Fibroblast of pulmonary artery (primary cell): ENCODE measurements around the gene GCSH.
"Not testable (repeated sequence)": the region's sequence is repeated elsewhere in the genome, so short reads cannot be mapped to it uniquely, and the experiment has no call there.

Experiments
- DNase-seq: peaks from one replicate; pipeline ENCODE4 v3.0.0-alpha.2; 2010; ENCODE audit warnings: low read depth
- H3K4me3 ChIP-seq: replicated peaks from 2 replicates; pipeline ENCODE4 v1.5.1; 2011; ENCODE audit warnings: low read depth, mild to moderate bottlenecking, control low read depth, low read length, moderate library complexity
- CTCF ChIP-seq: IDR thresholded peaks from 2 replicates; pipeline ENCODE4 v1.5.1; 2011; ENCODE audit warnings: mild to moderate bottlenecking, control low read depth, low read length, inconsistent platforms; ENCODE audit errors: missing control alignments

The GCSH gene

GRCh38 chr16:81117436-81117835 lies 21.2 kb upstream of the GCSH start:
- DNase-seq, result no peak
- no peak for TF ChIP-seq CTCF
- H3K4me3 ChIP-seq, result no peak overlapping the region

- TF ChIP-seq CTCF, result no peak
- DNase-seq, result no peak
- H3K4me3 ChIP-seq, result no peak overlapping the region
Measured at GRCh38 chr16:81116285-81116684, 20.1 kb upstream of the GCSH start.

- H3K4me3 ChIP-seq, result no peak overlapping the region
- TF ChIP-seq CTCF, result no peak
- DNase-seq, result no peak
Measured at GRCh38 chr16:81112453-81112852, 16.3 kb upstream of the GCSH start.

- not testable (repeated sequence) for H3K4me3 ChIP-seq, DNase-seq
Measured at GRCh38 chr16:81109274-81109673, 13.1 kb upstream of the GCSH start.

GRCh38 chr16:81107511-81107910 lies 11.3 kb upstream of the GCSH start:
- H3K4me3 ChIP-seq, result no peak overlapping the region
- DNase-seq, result no peak

GRCh38 chr16:81106826-81107503 lies 10.8 kb upstream of the GCSH start:
- peak; percentile 37 for DNase-seq
- no peak overlapping the region for H3K4me3 ChIP-seq
- TF ChIP-seq CTCF, result no peak

More at GRCh38 chr16:81107511-81107910, 11.3 kb upstream of the GCSH start:
- no peak for TF ChIP-seq CTCF

- H3K4me3 ChIP-seq, result no peak overlapping the region
- TF ChIP-seq CTCF, result no peak
- DNase-seq, result no peak
Measured at GRCh38 chr16:81105946-81106345, 9.8 kb upstream of the GCSH start.
